Raji (cell line): ENCODE measurements around the gene COL4A6.

Experiments
- POLR2A ChIP-seq: IDR thresholded peaks from 2 replicates; pipeline ENCODE4 v1.6.1; 2011; ENCODE audit warnings: low read depth, low read length, control low read depth; ENCODE audit not compliant: insufficient read depth

COL4A6 gene

GRCh38 chrX:108270280-108270679 lies 167.9 kb downstream of the COL4A6 start:
- TF ChIP-seq POLR2A = no peak

GRCh38 chrX:108268434-108269080 lies 169.7 kb downstream of the COL4A6 start:
- TF ChIP-seq POLR2A = no peak

GRCh38 chrX:108267557-108267956 lies 170.7 kb downstream of the COL4A6 start:
- TF ChIP-seq POLR2A = no peak

- TF ChIP-seq POLR2A = no peak
Measured at GRCh38 chrX:108264376-108264775, 173.8 kb downstream of the COL4A6 start.

- TF ChIP-seq POLR2A = no peak
Measured at GRCh38 chrX:108261549-108262203, 176.5 kb downstream of the COL4A6 start.

GRCh38 chrX:108257556-108257955 lies 180.7 kb downstream of the COL4A6 start:
- TF ChIP-seq POLR2A = no peak

- TF ChIP-seq POLR2A = no peak
Measured at GRCh38 chrX:108254636-108255035, 183.6 kb downstream of the COL4A6 start.

- no peak for TF ChIP-seq POLR2A
Measured at GRCh38 chrX:108250654-108251579, 187.3 kb downstream of the COL4A6 start.

- TF ChIP-seq POLR2A = no peak
Measured at GRCh38 chrX:108246304-108246954, 191.8 kb downstream of the COL4A6 start.

- TF ChIP-seq POLR2A = no peak
Measured at GRCh38 chrX:108245462-108245861, 192.8 kb downstream of the COL4A6 start.

- TF ChIP-seq POLR2A = no peak
Measured at GRCh38 chrX:108235986-108236385, 202.2 kb downstream of the COL4A6 start.

- no peak for TF ChIP-seq POLR2A
Measured at GRCh38 chrX:108230574-108230973, 207.6 kb downstream of the COL4A6 start.

GRCh38 chrX:108224727-108225621 lies 213.2 kb downstream of the COL4A6 start:
- TF ChIP-seq POLR2A = no peak

- TF ChIP-seq POLR2A = no peak
Measured at GRCh38 chrX:108224218-108224617, 214.0 kb downstream of the COL4A6 start.
